HEK293 (cell line): ENCODE results near the gene LETM1.

Source experiments
- CTCF ChIA-PET: fragments of 350-600 bp; formaldehyde crosslinking; extraction: SDS; loops from one replicate; lab custom pipeline; 2021; ENCODE audit warnings: antibody characterized with exemption; lab: Yijun Ruan, JAX
- POLR2A ChIA-PET: fragments of 300-600 bp; formaldehyde crosslinking; extraction: SDS; loops from one replicate; lab custom pipeline; 2020; ENCODE audit warnings: antibody characterized with exemption, inconsistent platforms; lab: Yijun Ruan, JAX
- H3K27ac ChIP-seq: fragments of 200-500 bp; sonication (Bioruptor generic); 2 replicates; pipeline ENCODE4 v1.5.1; 2014; ENCODE audit warnings: low read depth, low read length, control low read depth, inconsistent platforms; ENCODE audit errors: extremely low read depth
- H3K36me3 ChIP-seq, 2 experiments: fragments of 200-500 bp in 1 of 2; sonication (Bioruptor generic) in 1 of 2; 1 replicate in 1 of 2; 2 replicates in 1 of 2; pipeline ENCODE4 v1.5.1; 2014 to 2017; ENCODE audit warnings: inconsistent platforms in 2 of 2, low read length in 2 of 2; ENCODE audit not compliant: control insufficient read depth in 2 of 2, insufficient read depth in 1 of 2
- H3K4me1 ChIP-seq: fragments of 200-500 bp; sonication (Bioruptor generic); 2 replicates; pipeline ENCODE4 v1.5.1; 2014; ENCODE audit warnings: mild to moderate bottlenecking, low read length, inconsistent platforms; ENCODE audit not compliant: control insufficient read depth, insufficient read depth
- H3K4me3 ChIP-seq: 2 replicates; pipeline ENCODE4 v1.5.1; 2011; ENCODE audit warnings: low read depth, mild to moderate bottlenecking, control low read depth, low read length, moderate library complexity
- H3K9me3 ChIP-seq: fragments of 200-500 bp; sonication (Bioruptor generic); 2 replicates; pipeline ENCODE4 v1.5.1; 2014; ENCODE audit warnings: low read depth, low read length, inconsistent platforms; ENCODE audit not compliant: control insufficient read depth, insufficient read depth
- GLI4 ChIP-seq: fragments of 450-650 bp; formaldehyde crosslinking; IDR thresholded peaks from 2 replicates; pipeline ENCODE4 v1.5.1; 2016; ENCODE audit warnings: missing biosample characterization, missing genetic modification characterization
- KLF1 ChIP-seq: fragments of 450-650 bp; formaldehyde crosslinking; IDR thresholded peaks from 2 replicates; pipeline ENCODE4 v1.5.1; 2016; ENCODE audit warnings: missing biosample characterization, missing genetic modification characterization
- KLF16 ChIP-seq: fragments of 450-650 bp; formaldehyde crosslinking; IDR thresholded peaks from 2 replicates; pipeline ENCODE4 v1.5.1; 2017; ENCODE audit warnings: missing biosample characterization, missing genetic modification characterization
- KLF9 ChIP-seq: fragments of 450-650 bp; formaldehyde crosslinking; IDR thresholded peaks from 2 replicates; pipeline ENCODE4 v1.5.1; 2016; ENCODE audit warnings: missing biosample characterization, missing genetic modification characterization, low read depth
- PRDM1 ChIP-seq: fragments of 450-650 bp; formaldehyde crosslinking; IDR thresholded peaks from 2 replicates; pipeline ENCODE4; 2016; ENCODE audit warnings: missing biosample characterization, missing genetic modification characterization
- ZBTB7A ChIP-seq: fragments of 450-650 bp; formaldehyde crosslinking; IDR thresholded peaks from 2 replicates; pipeline ENCODE4 v1.5.1; 2016; ENCODE audit warnings: low read depth, missing biosample characterization, missing genetic modification characterization
- ZNF121 ChIP-seq: fragments of 450-650 bp; formaldehyde crosslinking; IDR thresholded peaks from 2 replicates; pipeline ENCODE4 v1.5.1; 2016; ENCODE audit warnings: missing biosample characterization, missing genetic modification characterization
- ZNF132 ChIP-seq: fragments of 450-650 bp; formaldehyde crosslinking; IDR thresholded peaks from 2 replicates; pipeline ENCODE4 v1.5.1; 2017; ENCODE audit warnings: missing biosample characterization, missing genetic modification characterization, borderline replicate concordance
- ZNF140 ChIP-seq: fragments of 450-650 bp; formaldehyde crosslinking; IDR thresholded peaks from 2 replicates; pipeline ENCODE4 v1.5.1; 2016; ENCODE audit warnings: missing biosample characterization, missing genetic modification characterization
- ZNF248 ChIP-seq: fragments of 450-650 bp; formaldehyde crosslinking; IDR thresholded peaks from 2 replicates; pipeline ENCODE4 v1.5.1; 2017; ENCODE audit warnings: missing biosample characterization, missing genetic modification characterization
- ZNF335 ChIP-seq: fragments of 450-650 bp; formaldehyde crosslinking; conservative IDR thresholded peaks from 2 replicates; pipeline ENCODE4 v1.5.1; 2016; ENCODE audit warnings: missing biosample characterization, missing genetic modification characterization
- ZNF341 ChIP-seq: fragments of 450-650 bp; formaldehyde crosslinking; IDR thresholded peaks from 2 replicates; pipeline ENCODE4; 2016; ENCODE audit warnings: low read depth, missing biosample characterization, missing genetic modification characterization
- ZNF354C ChIP-seq: fragments of 450-650 bp; formaldehyde crosslinking; IDR thresholded peaks from 2 replicates; pipeline ENCODE4 v1.5.1; 2016; ENCODE audit warnings: missing biosample characterization, missing genetic modification characterization, low read depth, borderline replicate concordance
- ZNF366 ChIP-seq: fragments of 450-650 bp; formaldehyde crosslinking; conservative IDR thresholded peaks from 2 replicates; pipeline ENCODE4 v1.5.1; 2016; ENCODE audit warnings: missing biosample characterization, missing genetic modification characterization
- ZNF521 ChIP-seq: fragments of 450-650 bp; formaldehyde crosslinking; IDR thresholded peaks from 2 replicates; pipeline ENCODE4 v1.5.1; 2017; ENCODE audit warnings: missing biosample characterization, mild to moderate bottlenecking, missing genetic modification characterization
- ZNF544 ChIP-seq: fragments of 450-650 bp; formaldehyde crosslinking; IDR thresholded peaks from 2 replicates; pipeline ENCODE4 v1.5.0; 2017; ENCODE audit warnings: missing biosample characterization, missing genetic modification characterization
- ZNF555 ChIP-seq: fragments of 450-650 bp; formaldehyde crosslinking; conservative IDR thresholded peaks from 2 replicates; pipeline ENCODE4 v1.5.1; 2017; ENCODE audit warnings: missing biosample characterization, mild to moderate bottlenecking, missing genetic modification characterization, inconsistent platforms
- ZNF600 ChIP-seq: fragments of 450-650 bp; formaldehyde crosslinking; IDR thresholded peaks from 2 replicates; pipeline ENCODE4 v1.5.1; 2016; ENCODE audit warnings: missing biosample characterization, missing genetic modification characterization
- ZNF610 ChIP-seq: fragments of 450-650 bp; formaldehyde crosslinking; IDR thresholded peaks from 2 replicates; pipeline ENCODE4 v1.5.1; 2016; ENCODE audit warnings: missing biosample characterization, missing genetic modification characterization, borderline replicate concordance
- ZNF658 ChIP-seq: fragments of 450-650 bp; formaldehyde crosslinking; IDR thresholded peaks from 2 replicates; pipeline ENCODE4; 2016; ENCODE audit warnings: missing biosample characterization, missing genetic modification characterization
- ZNF777 ChIP-seq: fragments of 450-650 bp; formaldehyde crosslinking; IDR thresholded peaks from 2 replicates; pipeline ENCODE4 v1.5.1; 2017; ENCODE audit warnings: missing biosample characterization, missing genetic modification characterization, borderline replicate concordance
- ZNF843 ChIP-seq: fragments of 450-650 bp; formaldehyde crosslinking; IDR thresholded peaks from 2 replicates; pipeline ENCODE4 v1.5.1; 2016; ENCODE audit warnings: missing biosample characterization, missing genetic modification characterization
- TF ChIP-seq, protein P1 (sequence below): fragments of 450-650 bp; formaldehyde crosslinking; conservative IDR thresholded peaks from 2 replicates; pipeline ENCODE4 v1.5.1; 2016; ENCODE audit warnings: low read depth, missing biosample characterization, missing genetic modification characterization
- TF ChIP-seq, protein P2 (sequence below): fragments of 450-650 bp; formaldehyde crosslinking; IDR thresholded peaks from 2 replicates; pipeline ENCODE4 v1.5.1; 2016; ENCODE audit warnings: missing biosample characterization, missing genetic modification characterization
- TF ChIP-seq, protein P3 (sequence below): fragments of 450-650 bp; formaldehyde crosslinking; optimal IDR thresholded peaks from 2 replicates; pipeline ENCODE3; 2016; ENCODE audit warnings: missing biosample characterization, mild to moderate bottlenecking, missing genetic modification characterization

LETM1 gene

DNA sequence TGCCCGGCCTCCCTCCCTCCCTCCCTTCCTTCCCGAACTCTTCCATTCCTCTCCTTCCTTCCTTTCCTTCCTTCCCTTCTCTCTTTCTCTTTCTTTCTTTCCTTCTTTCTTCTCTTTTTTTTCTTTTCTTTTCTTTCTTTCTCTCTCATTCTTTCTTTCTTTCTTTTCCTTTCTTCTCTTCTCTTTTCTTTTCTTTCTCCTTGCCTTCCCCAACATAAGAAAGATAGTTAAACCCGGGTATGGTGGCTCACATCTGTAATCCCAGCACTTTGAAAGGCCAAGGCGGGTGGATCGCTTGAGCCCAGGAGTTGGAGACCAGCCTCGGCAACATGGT lies 40.7 kb upstream of the LETM1 start:
- H3K27ac ChIP-seq, result no peak overlapping the region
- TF ChIP-seq ZNF132 (tag by site-specific recombination), result no peak
- peak; percentile 90 for TF ChIP-seq ZNF366 (tag by site-specific recombination)
- TF ChIP-seq ZNF335 (tag by site-specific recombination), result no peak
- TF ChIP-seq PRDM1 (tag by site-specific recombination), result peak; percentile 73
- TF ChIP-seq ZNF777 (tag by site-specific recombination), result no peak
- TF ChIP-seq ZNF354C, result no peak
- no peak for TF ChIP-seq ZBTB7A
- TF ChIP-seq ZNF521 (tag by site-specific recombination), result no peak
- H3K4me1 ChIP-seq, result 0 out of 2 replicates have a peak, but pooled peaks cover 3% of the 10 kb centered on the region
- ChIA-PET POLR2A (no interaction called here), CTCF (interaction anchor here (0.5 to 4.0 kb wide), 2 partner anchors 149 to 1070 kb away, joined by 3 to 22 read pairs; no protein-coding TSS in a partner anchor)
- H3K36me3 ChIP-seq, result peaks cover 0 to 41% of the 10 kb centered on the region in 2 experiments; a peak in 2 of 3 replicates
- no peaks in the 10 kb centered on the region for H3K9me3 ChIP-seq
- H3K4me3 ChIP-seq, result no peak overlapping the region

DNA sequence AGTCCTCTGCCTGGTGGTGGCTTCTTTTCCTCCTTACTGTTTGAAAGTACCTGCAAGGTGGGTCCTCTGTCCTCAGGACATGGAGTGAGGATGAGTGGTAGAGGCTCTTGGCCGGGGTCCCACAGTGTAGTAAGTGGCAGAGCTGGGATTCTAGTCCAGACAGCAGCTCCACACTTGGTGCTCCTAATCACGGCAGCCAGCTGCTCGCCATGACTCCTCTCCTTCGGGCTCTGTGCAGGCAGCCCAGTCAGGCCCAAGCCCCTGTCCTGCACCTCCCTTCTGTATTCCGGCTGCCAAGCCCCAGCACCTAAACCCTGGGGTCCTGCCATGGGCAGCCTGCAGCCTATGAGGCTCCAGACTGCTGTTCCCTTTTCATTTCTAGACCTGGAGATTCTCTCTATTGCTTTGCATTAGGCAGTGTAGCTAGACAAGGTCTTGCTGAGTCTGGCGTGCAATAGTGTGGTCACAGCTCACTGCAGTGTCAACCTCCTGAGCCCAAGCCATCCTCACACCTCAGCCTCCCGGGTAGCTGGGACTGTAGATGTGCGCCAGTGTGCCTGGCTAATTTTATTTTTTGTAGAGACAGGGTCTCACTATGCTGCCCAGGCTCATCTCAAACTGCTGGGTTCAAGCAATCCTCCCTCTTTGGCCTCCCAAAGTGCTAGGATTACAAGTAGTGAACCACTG lies 40.2 kb upstream of the LETM1 start:
- 0 out of 2 replicates have a peak, but pooled peaks cover 3% of the 10 kb centered on the region for H3K4me1 ChIP-seq
- ChIA-PET CTCF (interaction anchor here (0.5 kb wide), 1 partner anchor 1070 kb away, joined by 3 read pairs; no protein-coding TSS in a partner anchor), POLR2A (no interaction called here)
- no peak overlapping the region for H3K4me3 ChIP-seq
- TF ChIP-seq KLF16 (no peak), ZNF600 (tag by site-specific recombination) (peak; percentile 43), ZNF658 (tag by site-specific recombination) (no peak), ZNF121 (tag by site-specific recombination) (peak; percentile 65; the same call in 1 of the 2 replicates)
- no peaks in the 10 kb centered on the region for H3K9me3 ChIP-seq
- no peak overlapping the region for H3K27ac ChIP-seq
- H3K36me3 ChIP-seq, result peaks cover 0 to 36% of the 10 kb centered on the region in 2 experiments; a peak in 2 of 3 replicates

DNA sequence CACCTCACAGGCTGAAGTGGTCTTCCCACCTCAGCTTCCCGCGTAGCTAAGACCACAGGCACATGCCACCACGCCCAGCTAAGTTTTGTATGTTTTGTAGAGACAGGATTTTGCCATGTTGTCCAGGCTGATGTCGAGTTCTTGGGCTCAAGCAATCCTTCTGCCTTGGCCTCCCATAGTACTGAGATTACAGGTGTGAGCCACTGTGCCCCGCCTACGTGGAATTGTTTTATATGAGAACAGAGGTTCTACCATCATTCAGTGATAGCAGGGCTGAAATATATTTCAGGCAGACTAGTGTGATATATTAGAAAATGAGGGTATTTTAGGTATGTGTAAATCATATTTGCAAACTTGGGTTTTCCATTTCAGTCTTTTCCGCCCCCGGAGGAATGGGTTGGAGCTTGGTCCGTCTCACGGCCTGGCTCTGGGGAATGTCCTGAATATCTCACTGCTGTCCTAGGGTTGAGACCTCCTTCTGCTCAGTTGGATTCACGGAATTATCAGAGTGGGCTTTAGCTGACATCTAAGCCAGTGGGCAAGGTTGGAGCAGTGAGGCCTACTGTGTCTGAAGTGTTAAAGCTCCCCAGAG lies 35.1 kb upstream of the LETM1 start:
- no peak overlapping the region for H3K27ac ChIP-seq
- POLR2A ChIA-PET, result no interaction called here
- no peak overlapping the region for H3K4me3 ChIP-seq
- no peaks in the 10 kb centered on the region for H3K9me3 ChIP-seq
- H3K4me1 ChIP-seq, result no peaks in the 10 kb centered on the region
- CTCF ChIA-PET, result interaction anchor here (0.5 to 1.6 kb wide), 2 partner anchors 9 to 10 kb away, joined by 4 to 5 read pairs; no protein-coding TSS in a partner anchor
- H3K36me3 ChIP-seq, result peaks cover 0 to 17% of the 10 kb centered on the region in 2 experiments; a peak in 2 of 3 replicates
- TF ChIP-seq, protein P1, sequence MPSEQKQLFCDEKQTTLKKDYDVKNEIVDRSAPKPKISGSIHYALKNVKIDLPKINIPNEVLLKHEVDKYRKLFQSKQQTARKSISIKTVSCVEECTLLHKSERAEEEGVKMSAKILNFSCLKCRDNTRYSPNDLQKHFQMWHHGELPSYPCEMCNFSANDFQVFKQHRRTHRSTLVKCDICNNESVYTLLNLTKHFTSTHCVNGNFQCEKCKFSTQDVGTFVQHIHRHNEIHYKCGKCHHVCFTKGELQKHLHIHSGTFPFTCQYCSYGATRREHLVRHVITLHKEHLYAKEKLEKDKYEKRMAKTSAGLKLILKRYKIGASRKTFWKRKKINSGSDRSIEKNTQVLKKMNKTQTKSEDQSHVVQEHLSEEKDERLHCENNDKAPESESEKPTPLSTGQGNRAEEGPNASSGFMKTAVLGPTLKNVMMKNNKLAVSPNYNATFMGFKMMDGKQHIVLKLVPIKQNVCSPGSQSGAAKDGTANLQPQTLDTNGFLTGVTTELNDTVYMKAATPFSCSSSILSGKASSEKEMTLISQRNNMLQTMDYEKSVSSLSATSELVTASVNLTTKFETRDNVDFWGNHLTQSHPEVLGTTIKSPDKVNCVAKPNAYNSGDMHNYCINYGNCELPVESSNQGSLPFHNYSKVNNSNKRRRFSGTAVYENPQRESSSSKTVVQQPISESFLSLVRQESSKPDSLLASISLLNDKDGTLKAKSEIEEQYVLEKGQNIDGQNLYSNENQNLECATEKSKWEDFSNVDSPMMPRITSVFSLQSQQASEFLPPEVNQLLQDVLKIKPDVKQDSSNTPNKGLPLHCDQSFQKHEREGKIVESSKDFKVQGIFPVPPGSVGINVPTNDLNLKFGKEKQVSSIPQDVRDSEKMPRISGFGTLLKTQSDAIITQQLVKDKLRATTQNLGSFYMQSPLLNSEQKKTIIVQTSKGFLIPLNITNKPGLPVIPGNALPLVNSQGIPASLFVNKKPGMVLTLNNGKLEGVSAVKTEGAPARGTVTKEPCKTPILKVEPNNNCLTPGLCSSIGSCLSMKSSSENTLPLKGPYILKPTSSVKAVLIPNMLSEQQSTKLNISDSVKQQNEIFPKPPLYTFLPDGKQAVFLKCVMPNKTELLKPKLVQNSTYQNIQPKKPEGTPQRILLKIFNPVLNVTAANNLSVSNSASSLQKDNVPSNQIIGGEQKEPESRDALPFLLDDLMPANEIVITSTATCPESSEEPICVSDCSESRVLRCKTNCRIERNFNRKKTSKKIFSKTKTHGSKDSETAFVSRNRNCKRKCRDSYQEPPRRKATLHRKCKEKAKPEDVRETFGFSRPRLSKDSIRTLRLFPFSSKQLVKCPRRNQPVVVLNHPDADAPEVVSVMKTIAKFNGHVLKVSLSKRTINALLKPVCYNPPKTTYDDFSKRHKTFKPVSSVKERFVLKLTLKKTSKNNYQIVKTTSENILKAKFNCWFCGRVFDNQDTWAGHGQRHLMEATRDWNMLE, result no peak
- TF ChIP-seq ZNF248 (no peak), ZNF843 (tag by site-specific recombination) (no peak), ZNF544 (tag by site-specific recombination) (no peak), ZNF341 (tag by site-specific recombination) (no peak), GLI4 (tag by site-specific recombination) (no peak), ZNF555 (tag by site-specific recombination) (no peak), KLF1 (no peak), ZNF140 (tag by site-specific recombination) (no peak), KLF9 (tag by site-specific recombination) (no peak), ZNF610 (no peak)
- TF ChIP-seq, protein P2, sequence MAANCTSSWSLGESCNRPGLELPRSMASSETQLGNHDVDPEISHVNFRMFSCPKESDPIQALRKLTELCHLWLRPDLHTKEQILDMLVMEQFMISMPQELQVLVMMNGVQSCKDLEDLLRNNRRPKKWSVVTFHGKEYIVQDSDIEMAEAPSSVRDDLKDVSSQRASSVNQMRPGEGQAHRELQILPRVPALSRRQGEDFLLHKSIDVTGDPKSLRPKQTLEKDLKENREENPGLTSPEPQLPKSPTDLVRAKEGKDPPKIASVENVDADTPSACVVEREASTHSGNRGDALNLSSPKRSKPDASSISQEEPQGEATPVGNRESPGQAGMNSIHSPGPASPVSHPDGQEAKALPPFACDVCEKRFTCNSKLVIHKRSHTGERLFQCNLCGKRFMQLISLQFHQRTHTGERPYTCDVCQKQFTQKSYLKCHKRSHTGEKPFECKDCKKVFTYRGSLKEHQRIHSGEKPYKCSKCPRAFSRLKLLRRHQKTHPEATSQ, result no peak
- TF ChIP-seq, protein P3, sequence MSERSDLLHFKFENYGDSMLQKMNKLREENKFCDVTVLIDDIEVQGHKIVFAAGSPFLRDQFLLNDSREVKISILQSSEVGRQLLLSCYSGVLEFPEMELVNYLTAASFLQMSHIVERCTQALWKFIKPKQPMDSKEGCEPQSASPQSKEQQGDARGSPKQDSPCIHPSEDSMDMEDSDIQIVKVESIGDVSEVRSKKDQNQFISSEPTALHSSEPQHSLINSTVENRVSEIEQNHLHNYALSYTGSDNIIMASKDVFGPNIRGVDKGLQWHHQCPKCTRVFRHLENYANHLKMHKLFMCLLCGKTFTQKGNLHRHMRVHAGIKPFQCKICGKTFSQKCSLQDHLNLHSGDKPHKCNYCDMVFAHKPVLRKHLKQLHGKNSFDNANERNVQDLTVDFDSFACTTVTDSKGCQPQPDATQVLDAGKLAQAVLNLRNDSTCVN (tag by site-specific recombination), result no peak
